CD4-positive, alpha-beta T cell (primary cell): ENCODE results near the gene UBE2D3. TPM values are rescaled to one million over a fixed set of nuclear protein-coding genes. Genes with fewer than 3 reads are reported as not detected.

Experiments
- ATAC-seq: fragments of 200-7000 bp; cut with Tn5 transposase; one replicate; pipeline ENCODE4 v1.10.0; 2022; ENCODE audit warnings: mild to moderate bottlenecking; ENCODE audit not compliant: poor library complexity
- CTCF ChIA-PET: fragments of 350-600 bp; sonication (Branson Sonifier 250); formaldehyde crosslinking; loops from one replicate; lab custom pipeline; 2021; ENCODE audit warnings: antibody characterized with exemption, inconsistent platforms; lab: Charles Lee
- POLR2A ChIA-PET: fragments of 350-600 bp; sonication (Branson Sonifier 250); formaldehyde crosslinking; loops from one replicate; lab custom pipeline; 2021; ENCODE audit warnings: antibody characterized with exemption, inconsistent platforms; lab: Charles Lee
- DNase-seq, 14 experiments: peaks; one replicate each; pipeline ENCODE4 v3.0.0-alpha.2; 2013 to 2020; ENCODE audit warnings: mixed read lengths in 2 of 14
- H3K27ac ChIP-seq, 2 donors: one replicate each; pipeline versions ENCODE4 v1.5.1 to v1.7.0; 2013; ENCODE audit warnings: low read length in 2 of 2, low read depth in 1 of 2, mild to moderate bottlenecking in 1 of 2
- H3K27me3 ChIP-seq, 2 experiments: 1 replicate in 1 of 2; 2 replicates in 1 of 2; pipeline versions ENCODE4 v1.6.1 to v1.7.0; 2013; ENCODE audit warnings: low read length in 2 of 2, control low read depth in 1 of 2, mild to moderate bottlenecking in 1 of 2, moderate library complexity in 1 of 2; ENCODE audit not compliant: insufficient read depth in 2 of 2, control insufficient read depth in 1 of 2
- H3K36me3 ChIP-seq: one replicate; pipeline ENCODE4 v1.6.1; 2013; ENCODE audit warnings: low read length, control low read depth; ENCODE audit not compliant: insufficient read depth
- H3K4me1 ChIP-seq: one replicate; pipeline ENCODE4 v1.6.1; 2013; ENCODE audit warnings: low read length, control low read depth; ENCODE audit not compliant: insufficient read depth
- H3K4me3 ChIP-seq: one replicate; pipeline ENCODE4 v1.5.1; 2013; ENCODE audit warnings: mild to moderate bottlenecking, low read length, moderate library complexity
- H3K9me3 ChIP-seq, 2 experiments: 1 replicate in 1 of 2; 2 replicates in 1 of 2; pipeline versions ENCODE4 v1.6.1 to v1.7.0; 2013; ENCODE audit warnings: low read length in 2 of 2, mild to moderate bottlenecking in 2 of 2, control low read depth in 1 of 2, moderate library complexity in 1 of 2; ENCODE audit not compliant: control insufficient read depth in 1 of 2, insufficient read depth in 1 of 2
- H3K27ac Mint-ChIP-seq: one replicate; pipeline ENCODE4 v1.8.0; 2020; ENCODE audit warnings: mixed read lengths
- H3K27me3 Mint-ChIP-seq: one replicate; pipeline ENCODE4 v1.8.0; 2021; ENCODE audit warnings: mixed read lengths
- H3K36me3 Mint-ChIP-seq: one replicate; pipeline ENCODE4 v1.8.0; 2021; ENCODE audit warnings: low read depth, mixed read lengths
- H3K4me1 Mint-ChIP-seq: one replicate; pipeline ENCODE4 v1.8.0; 2021; ENCODE audit warnings: low read depth, mixed read lengths
- H3K4me3 Mint-ChIP-seq: one replicate; pipeline ENCODE4 v1.8.0; 2020; ENCODE audit warnings: mild to moderate bottlenecking, mixed read lengths
- H3K9me3 Mint-ChIP-seq: one replicate; pipeline ENCODE4 v1.8.0; 2020; ENCODE audit warnings: mixed read lengths
- CTCF ChIP-seq: fragments of 200-600 bp; IDR thresholded peaks from one replicate; pipeline ENCODE4 v1.8.0; 2022; ENCODE audit warnings: antibody characterized with exemption, mild to moderate bottlenecking
- intact Hi-C, 2 experiments: fragments of 100-400 bp; cut with DNase I in 1 of 2; cut with micrococcal nuclease in 1 of 2; formaldehyde crosslinking; loops; one replicate each; pipeline versions ENCODE4 v1.15.1 to v1.9.0; 2023 to 2025; cut with DNase I, micrococcal nuclease
- total RNA-seq, 174 experiments: library from RNA in 2 of 174; stranded (reverse) in 2 of 174; gene quantifications; one replicate each; pipeline ENCODE4 v1.2.3 and lab custom pipeline; 2021 to 2026

UBE2D3 gene
- total RNA-seq, 2 experiments from 2014 or later: 659 to 719 TPM

GRCh38 chr4:102817613-102818268 lies 9.6 kb downstream of the UBE2D3 start:
- Mint-ChIP-seq H3K27ac (peak overlapping the region; percentile 78), H3K4me1 (peaks cover 91% of the 10 kb centered on the region), H3K27me3 (no peaks in the 10 kb centered on the region), H3K9me3 (no peaks in the 10 kb centered on the region), H3K4me3 (peak overlapping the region; percentile 78), H3K36me3 (peaks cover 83% of the 10 kb centered on the region)
- Histone ChIP-seq H3K27me3 (no peaks in the 10 kb centered on the region), H3K9me3 (no peaks in the 10 kb centered on the region), H3K36me3 (peaks cover 56% of the 10 kb centered on the region), H3K27ac (peak overlapping the region in 1 of 2 donors; percentile 48), H3K4me3 (peak overlapping the region; percentile 8), H3K4me1 (peaks cover 41% of the 10 kb centered on the region)
- TF ChIP-seq CTCF: no peak
- intact Hi-C loops: no loop called here
- ATAC-seq (no peak), DNase-seq (no peak)
- CTCF ChIA-PET: interaction anchor here (1.8 to 4.9 kb wide), 2 partner anchors 10 to 22 kb away, joined by 5 to 18 read pairs; partner anchors contain the start of gene UBE2D3
- POLR2A ChIA-PET: interaction anchor here (0.6 to 12.3 kb wide), 6 partner anchors 8 to 316 kb away, joined by 3 to 193 read pairs (median 8); partner anchors contain the start of genes CISD2, MANBA, NFKB1 and UBE2D3

- peaks cover 82% of the 10 kb centered on the region for H3K36me3 Mint-ChIP-seq
- Histone ChIP-seq H3K4me1 (peaks cover 38% of the 10 kb centered on the region), H3K4me3 (no peak overlapping the region), H3K27me3 (no peaks in the 10 kb centered on the region), H3K9me3 (no peaks in the 10 kb centered on the region), H3K27ac (peak overlapping the region in 1 of 2 donors; percentile 48), H3K36me3 (peaks cover 62% of the 10 kb centered on the region)
- intact Hi-C loops: no loop called here
- DNase-seq (no peak), ATAC-seq (no peak)
- peaks cover 92% of the 10 kb centered on the region for H3K4me1 Mint-ChIP-seq
- no peaks in the 10 kb centered on the region for H3K9me3 Mint-ChIP-seq
- peak overlapping the region; percentile 78 for H3K4me3 Mint-ChIP-seq
- no peaks in the 10 kb centered on the region for H3K27me3 Mint-ChIP-seq
- ChIA-PET POLR2A (interaction anchor here (0.7 to 12.3 kb wide), 6 partner anchors 8 to 316 kb away, joined by 3 to 193 read pairs (median 8); partner anchors contain the start of genes CISD2, MANBA, NFKB1 and UBE2D3), CTCF (interaction anchor here (1.8 to 4.9 kb wide), 2 partner anchors 11 to 21 kb away, joined by 5 to 18 read pairs; partner anchors contain the start of gene UBE2D3)
- H3K27ac Mint-ChIP-seq: peak overlapping the region; percentile 78
- no peak for TF ChIP-seq CTCF
Observed at GRCh38 chr4:102817021-102817605, 10.2 kb downstream of the UBE2D3 start.

GRCh38 chr4:102815981-102816380 lies 11.4 kb downstream of the UBE2D3 start:
- Mint-ChIP-seq H3K36me3 (peaks cover 82% of the 10 kb centered on the region), H3K4me1 (peaks cover 92% of the 10 kb centered on the region), H3K27ac (peak overlapping the region; percentile 78), H3K9me3 (no peaks in the 10 kb centered on the region), H3K4me3 (peak overlapping the region; percentile 78), H3K27me3 (no peaks in the 10 kb centered on the region)
- ChIA-PET CTCF (interaction anchor here (4.9 kb wide), 1 partner anchor 12 kb away, joined by 18 read pairs; the partner anchor contains the start of gene UBE2D3), POLR2A (interaction anchor here (0.6 to 12.3 kb wide), 6 partner anchors 9 to 184 kb away, joined by 3 to 193 read pairs (median 4); partner anchors contain the start of genes CISD2 and UBE2D3)
- no peak for DNase-seq
- no peak for TF ChIP-seq CTCF
- H3K36me3 ChIP-seq: peaks cover 72% of the 10 kb centered on the region
- H3K27me3 ChIP-seq: no peaks in the 10 kb centered on the region
- peaks cover 47% of the 10 kb centered on the region for H3K4me1 ChIP-seq
- ATAC-seq: no peak
- no peaks in the 10 kb centered on the region for H3K9me3 ChIP-seq
- intact Hi-C loops: no loop called here
- peak overlapping the region in 1 of 2 donors; percentile 1 for H3K27ac ChIP-seq
- H3K4me3 ChIP-seq: no peak overlapping the region
